ENCODE measurements around the gene PITPNM3.

GRCh38 chr17:6599364-6599763, 43.0 kb upstream of the PITPNM3 start:
- TF ChIP-seq ZNF224 (CRISPR knock-in tag; IDR thresholded peaks at IDR 0.05) = no peak
- TF ChIP-seq CTCF (CRISPR knock-in tag; IDR thresholded peaks at IDR 0.05) = no peak

Measured in HepG2 (cell line).